GM18499 (cell line): ENCODE results near the gene OLA1.

ENCODE experiments used
- ATAC-seq: cut with Tn5 transposase; IDR thresholded peaks from one replicate; pipeline ENCODE4 v1.9.1; 2021; ENCODE audit warnings: moderate number of reproducible peaks; ENCODE audit not compliant: insufficient read depth, unreplicated experiment

Gene OLA1

GRCh38 chr2:174135981-174136380 is 112.4 kb downstream of the OLA1 start:
- no peak for ATAC-seq

- no peak for ATAC-seq
These were observed 123.2 kb downstream of the OLA1 start for GRCh38 chr2:174125090-174125489.

GRCh38 chr2:174124181-174124580 is 124.2 kb downstream of the OLA1 start:
- no peak for ATAC-seq

- ATAC-seq, result no peak
These were observed 126.1 kb downstream of the OLA1 start for GRCh38 chr2:174122185-174122584.

GRCh38 chr2:174121612-174122011 is 126.7 kb downstream of the OLA1 start:
- ATAC-seq, result no peak

GRCh38 chr2:174121175-174121574 is 127.2 kb downstream of the OLA1 start:
- no peak for ATAC-seq

GRCh38 chr2:174120346-174120745 is 128.0 kb downstream of the OLA1 start:
- no peak for ATAC-seq

- no peak for ATAC-seq
These were observed 130.1 kb downstream of the OLA1 start for GRCh38 chr2:174117951-174118930.

- no peak for ATAC-seq
These were observed 136.3 kb downstream of the OLA1 start for GRCh38 chr2:174112073-174112472.

- no peak for ATAC-seq
These were observed 139.8 kb downstream of the OLA1 start for GRCh38 chr2:174108579-174108978.

- no peak for ATAC-seq
These were observed 141.6 kb downstream of the OLA1 start for GRCh38 chr2:174106736-174107135.

GRCh38 chr2:174094542-174094941 is 153.8 kb downstream of the OLA1 start:
- no peak for ATAC-seq

- ATAC-seq, result no peak
These were observed 157.9 kb downstream of the OLA1 start for GRCh38 chr2:174090476-174090875.

GRCh38 chr2:174088706-174089460 is 159.4 kb downstream of the OLA1 start:
- ATAC-seq, result no peak

GRCh38 chr2:174086708-174087107 is 161.6 kb downstream of the OLA1 start:
- ATAC-seq, result no peak

- ATAC-seq, result no peak
These were observed 162.6 kb downstream of the OLA1 start for GRCh38 chr2:174085781-174086180.

GRCh38 chr2:174083843-174084458 is 164.4 kb downstream of the OLA1 start:
- ATAC-seq, result no peak

- ATAC-seq, result no peak
These were observed 167.6 kb downstream of the OLA1 start for GRCh38 chr2:174080672-174081121.

GRCh38 chr2:174078275-174078674 is 170.1 kb downstream of the OLA1 start:
- no peak for ATAC-seq

- ATAC-seq, result no peak
These were observed 171.4 kb downstream of the OLA1 start for GRCh38 chr2:174076975-174077374.

- ATAC-seq, result no peak
These were observed 172.3 kb downstream of the OLA1 start for GRCh38 chr2:174076040-174076439.
